NB4 (cell line): ENCODE results near the gene SLC9C2.

ENCODE experiments used
- MYC ChIP-seq: IDR thresholded peaks from 2 replicates; pipeline ENCODE4 v1.6.1; 2011; ENCODE audit warnings: low read depth, low read length
- POLR2A ChIP-seq: IDR thresholded peaks from 2 replicates; pipeline ENCODE4 v1.6.1; 2011; ENCODE audit warnings: mild to moderate bottlenecking; ENCODE audit not compliant: insufficient read length; ENCODE audit errors: extremely low read depth
- TF ChIP-seq, protein P1 (sequence below): IDR thresholded peaks from one replicate; pipeline ENCODE4 v1.5.1; 2012; ENCODE audit warnings: low read depth, low read length

GRCh38 chr1:173451981-173452380 lies 150.9 kb downstream of the SLC9C2 start:
- TF ChIP-seq, protein P1, sequence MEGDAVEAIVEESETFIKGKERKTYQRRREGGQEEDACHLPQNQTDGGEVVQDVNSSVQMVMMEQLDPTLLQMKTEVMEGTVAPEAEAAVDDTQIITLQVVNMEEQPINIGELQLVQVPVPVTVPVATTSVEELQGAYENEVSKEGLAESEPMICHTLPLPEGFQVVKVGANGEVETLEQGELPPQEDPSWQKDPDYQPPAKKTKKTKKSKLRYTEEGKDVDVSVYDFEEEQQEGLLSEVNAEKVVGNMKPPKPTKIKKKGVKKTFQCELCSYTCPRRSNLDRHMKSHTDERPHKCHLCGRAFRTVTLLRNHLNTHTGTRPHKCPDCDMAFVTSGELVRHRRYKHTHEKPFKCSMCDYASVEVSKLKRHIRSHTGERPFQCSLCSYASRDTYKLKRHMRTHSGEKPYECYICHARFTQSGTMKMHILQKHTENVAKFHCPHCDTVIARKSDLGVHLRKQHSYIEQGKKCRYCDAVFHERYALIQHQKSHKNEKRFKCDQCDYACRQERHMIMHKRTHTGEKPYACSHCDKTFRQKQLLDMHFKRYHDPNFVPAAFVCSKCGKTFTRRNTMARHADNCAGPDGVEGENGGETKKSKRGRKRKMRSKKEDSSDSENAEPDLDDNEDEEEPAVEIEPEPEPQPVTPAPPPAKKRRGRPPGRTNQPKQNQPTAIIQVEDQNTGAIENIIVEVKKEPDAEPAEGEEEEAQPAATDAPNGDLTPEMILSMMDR = no peak
- TF ChIP-seq POLR2A (no peak), MYC (no peak)
